Head of caudate nucleus (tissue), 42 donors: ENCODE results near the gene TENM3.

Source experiments
- DNase-seq, 42 donors: peaks; one replicate each; pipeline versions ENCODE4 v3.0.0 to v3.0.0-alpha.2; 2020 to 2021; ENCODE audit warnings: mixed read lengths in 7 of 42
- intact Hi-C: fragments of 100-400 bp; cut with DNase I; formaldehyde crosslinking; loops from one replicate; pipeline ENCODE4 v1.15.0; 2022

Gene TENM3

GRCh38 chr4:182513587-182514291, 270.5 kb downstream of the TENM3 start:
- intact Hi-C loops: no loop called here
- DNase-seq: no peak

GRCh38 chr4:182518421-182518820, 275.2 kb downstream of the TENM3 start:
- intact Hi-C loops: no loop called here
- no peak for DNase-seq

- DNase-seq: no peak
Observed at GRCh38 chr4:182519528-182519927, 276.3 kb downstream of the TENM3 start.

GRCh38 chr4:182521011-182521410, 277.8 kb downstream of the TENM3 start:
- no peak for DNase-seq

More at GRCh38 chr4:182519528-182519927, 276.3 kb downstream of the TENM3 start:
- intact Hi-C loops: no loop called here

GRCh38 chr4:182528819-182529218, 285.6 kb downstream of the TENM3 start:
- DNase-seq: no peak

More at GRCh38 chr4:182521011-182521410, 277.8 kb downstream of the TENM3 start:
- intact Hi-C loops: no loop called here

GRCh38 chr4:182530451-182530850, 287.2 kb downstream of the TENM3 start:
- no peak for DNase-seq
- intact Hi-C loops: no loop called here

More at GRCh38 chr4:182528819-182529218, 285.6 kb downstream of the TENM3 start:
- intact Hi-C loops: no loop called here

GRCh38 chr4:182531555-182532162, 288.5 kb downstream of the TENM3 start:
- intact Hi-C loops: no loop called here
- no peak for DNase-seq

GRCh38 chr4:182532441-182532840, 289.2 kb downstream of the TENM3 start:
- no peak for DNase-seq
- intact Hi-C loops: no loop called here

GRCh38 chr4:182533964-182534363, 290.8 kb downstream of the TENM3 start:
- intact Hi-C loops: no loop called here
- no peak for DNase-seq

- peak in 11 of 42 donors; percentile 16 to 58 (median 31) for DNase-seq
- intact Hi-C loops: no loop called here
Observed at GRCh38 chr4:182536221-182536811, 293.1 kb downstream of the TENM3 start.

GRCh38 chr4:182537031-182537795, 294.0 kb downstream of the TENM3 start:
- DNase-seq: no peak
- intact Hi-C loops: no loop called here

GRCh38 chr4:182538031-182538430, 294.8 kb downstream of the TENM3 start:
- no peak for DNase-seq
- intact Hi-C loops: no loop called here

GRCh38 chr4:182540496-182540895, 297.3 kb downstream of the TENM3 start:
- intact Hi-C loops: no loop called here
- peak in 8 of 42 donors; percentile 3 to 73 (median 40) for DNase-seq

GRCh38 chr4:182547435-182547834, 304.2 kb downstream of the TENM3 start:
- intact Hi-C loops: no loop called here
- DNase-seq: no peak

- no peak for DNase-seq
- intact Hi-C loops: no loop called here
Observed at GRCh38 chr4:182548156-182548555, 305.0 kb downstream of the TENM3 start.

- DNase-seq: no peak
- intact Hi-C loops: no loop called here
Observed at GRCh38 chr4:182549356-182549755, 306.2 kb downstream of the TENM3 start.

GRCh38 chr4:182552948-182553347, 309.7 kb downstream of the TENM3 start:
- intact Hi-C loops: no loop called here
- no peak for DNase-seq

GRCh38 chr4:182553653-182554052, 310.5 kb downstream of the TENM3 start:
- no peak for DNase-seq
- intact Hi-C loops: no loop called here

- intact Hi-C loops: no loop called here
- no peak for DNase-seq
Observed at GRCh38 chr4:182554736-182555135, 311.5 kb downstream of the TENM3 start.

- peak in 4 of 42 donors; percentile 13 to 43 (median 34) for DNase-seq
- intact Hi-C loops: no loop called here
Observed at GRCh38 chr4:182555997-182556418, 312.8 kb downstream of the TENM3 start.
